SU-DHL-6 (cell line): ENCODE data around the gene DPT.

ENCODE experiments used
- H2AFZ ChIP-seq: fragments of 200-600 bp; sonication (generic); 2 replicates; pipeline ENCODE4 v1.6.1; 2014; ENCODE audit warnings: low read depth, mild to moderate bottlenecking, moderate library complexity, mixed read lengths, antibody characterized with exemption, low read length; ENCODE audit not compliant: severe bottlenecking
- H3F3A ChIP-seq: fragments of 200-600 bp; shearing (Covaris generic); 2 replicates; pipeline ENCODE4 v1.6.0; 2016; ENCODE audit warnings: antibody characterized with exemption, mild to moderate bottlenecking; ENCODE audit not compliant: insufficient read depth
- H3K27ac ChIP-seq: fragments of 200-600 bp; sonication (generic); 2 replicates; pipeline ENCODE4 v1.5.1; 2016; ENCODE audit warnings: low read depth, mild to moderate bottlenecking, low read length, moderate library complexity, mixed read lengths
- H3K27me3 ChIP-seq: fragments of 200-600 bp; sonication (generic), shearing (Covaris generic); 2 replicates; pipeline ENCODE4 v1.6.0; 2014; ENCODE audit warnings: mild to moderate bottlenecking, low read length
- H3K36me3 ChIP-seq: fragments of 200-600 bp; sonication (generic); 2 replicates; pipeline ENCODE4 v1.6.1; 2014; ENCODE audit warnings: mild to moderate bottlenecking, low read length, mixed read lengths
- H3K4me2 ChIP-seq: fragments of 300-600, 200-600 bp; shearing (Covaris generic), sonication (generic); 2 replicates; pipeline ENCODE4 v1.6.0; 2014; ENCODE audit warnings: low read length, low read depth, mild to moderate bottlenecking; ENCODE audit not compliant: poor library complexity, severe bottlenecking
- H3K4me3 ChIP-seq: fragments of 200-600 bp; sonication (generic); 2 replicates; pipeline ENCODE4 v1.5.1; 2014; ENCODE audit warnings: antibody characterized with exemption, low read length, mild to moderate bottlenecking, mixed read lengths; ENCODE audit not compliant: insufficient read depth, poor library complexity, severe bottlenecking
- H3K79me2 ChIP-seq: fragments of 200-600 bp; sonication (generic); 2 replicates; pipeline ENCODE4 v1.6.1; 2014; ENCODE audit warnings: mild to moderate bottlenecking, low read length, moderate library complexity; ENCODE audit not compliant: insufficient read depth
- H3K9ac ChIP-seq: fragments of 200-600 bp; sonication (generic); 2 replicates; pipeline ENCODE4 v1.7.0; 2014; ENCODE audit warnings: mild to moderate bottlenecking, low read length
- H3K9me2 ChIP-seq: fragments of 200-600 bp; sonication (generic); replicated peaks from 2 replicates; pipeline ENCODE4 v1.6.1; 2014; ENCODE audit warnings: low read length; ENCODE audit not compliant: insufficient read depth
- H3K9me3 ChIP-seq: fragments of 200-600 bp; sonication (generic); 2 replicates; pipeline ENCODE4 v1.6.1; 2014; ENCODE audit warnings: low read length, mixed read lengths; ENCODE audit not compliant: insufficient read depth
- H4K20me1 ChIP-seq: fragments of 200-600 bp; sonication (generic); 2 replicates; pipeline ENCODE4 v1.6.1; 2014; ENCODE audit warnings: low read depth, mild to moderate bottlenecking, antibody characterized with exemption, low read length, moderate library complexity, mixed read lengths
- CTCF ChIP-seq: fragments of 200-600 bp; sonication (generic); IDR thresholded peaks from one replicate; pipeline ENCODE4 v1.5.1; 2017; ENCODE audit warnings: antibody characterized with exemption, mild to moderate bottlenecking, low read length, moderate library complexity; ENCODE audit not compliant: insufficient read depth, poor library complexity, severe bottlenecking
- EZH2phosphoT487 ChIP-seq: fragments of 200-600 bp; sonication (generic), shearing (Covaris generic); conservative IDR thresholded peaks from 2 replicates; pipeline ENCODE4 v1.6.1; 2018; ENCODE audit warnings: mild to moderate bottlenecking, antibody characterized with exemption, low read length, moderate library complexity, mixed read lengths

Gene DPT

GRCh38 chr1:168654198-168654915 lies 74.6 kb downstream of the DPT start:
- Histone ChIP-seq H3K4me3 (no peak overlapping the region), H3K9me2 (no peaks in the 10 kb centered on the region), H3K9ac (no peak overlapping the region), H3K9me3 (no peaks in the 10 kb centered on the region), H3F3A (no peaks in the 10 kb centered on the region), H4K20me1 (no peaks in the 10 kb centered on the region), H3K79me2 (no peaks in the 10 kb centered on the region), H3K36me3 (no peaks in the 10 kb centered on the region), H3K27ac (no peak overlapping the region), H3K27me3 (no peaks in the 10 kb centered on the region), H3K4me2 (no peak overlapping the region), H2AFZ (no peak overlapping the region)
- no peak for TF ChIP-seq CTCF
- no peak for TF ChIP-seq EZH2phosphoT487

GRCh38 chr1:168653567-168653966 lies 75.4 kb downstream of the DPT start:
- no peak for TF ChIP-seq EZH2phosphoT487
- TF ChIP-seq CTCF, result no peak
- Histone ChIP-seq H3K36me3 (no peaks in the 10 kb centered on the region), H3K9ac (no peak overlapping the region), H4K20me1 (no peaks in the 10 kb centered on the region), H3K4me3 (no peak overlapping the region), H3K4me2 (no peak overlapping the region), H2AFZ (no peak overlapping the region), H3K27ac (no peak overlapping the region), H3K27me3 (no peaks in the 10 kb centered on the region), H3F3A (no peaks in the 10 kb centered on the region), H3K9me2 (no peaks in the 10 kb centered on the region), H3K9me3 (no peaks in the 10 kb centered on the region), H3K79me2 (no peaks in the 10 kb centered on the region)

- Histone ChIP-seq H3K27me3 (no peaks in the 10 kb centered on the region), H3F3A (no peaks in the 10 kb centered on the region), H3K4me2 (no peak overlapping the region), H4K20me1 (no peaks in the 10 kb centered on the region), H3K79me2 (no peaks in the 10 kb centered on the region), H3K27ac (no peak overlapping the region), H3K36me3 (no peaks in the 10 kb centered on the region), H3K9me2 (no peaks in the 10 kb centered on the region), H3K4me3 (no peak overlapping the region), H3K9me3 (no peaks in the 10 kb centered on the region), H3K9ac (no peak overlapping the region), H2AFZ (no peak overlapping the region)
- TF ChIP-seq CTCF, result no peak
- TF ChIP-seq EZH2phosphoT487, result no peak
These were observed 83.3 kb downstream of the DPT start for GRCh38 chr1:168645721-168646120.
